Thoracic aorta (tissue), 2 donors: Measurements from ENCODE around the gene STON2. TPM values are rescaled to one million over a fixed set of nuclear protein-coding genes. Genes with fewer than 3 reads are reported as not detected.

ENCODE experiments used
- ATAC-seq: fragments of 150-250 bp; one replicate; pipeline ENCODE4 v1.8.0; 2017; ENCODE audit warnings: low read depth; ENCODE audit not compliant: insufficient number of reproducible peaks, low FRiP score
- DNase-seq: peaks from one replicate; pipeline ENCODE4 v3.0.0-alpha.2; 2020; ENCODE audit warnings: low spot score
- H3K27ac ChIP-seq, 2 donors: fragments of 200-600 bp; sonication (generic); 1 replicate in 1 of 2; 2 replicates in 1 of 2; pipeline ENCODE4 v1.5.1; 2016; ENCODE audit warnings: mild to moderate bottlenecking in 2 of 2, moderate library complexity in 2 of 2
- H3K27me3 ChIP-seq: fragments of 200-600 bp; sonication (generic); replicated peaks from 2 replicates; pipeline ENCODE4 v1.6.0; 2016; ENCODE audit warnings: mild to moderate bottlenecking; ENCODE audit not compliant: insufficient read depth
- H3K36me3 ChIP-seq: fragments of 200-600 bp; sonication (generic); one replicate; pipeline ENCODE4 v1.5.1; 2016
- H3K4me1 ChIP-seq, 2 donors: fragments of 200-600 bp; sonication (generic); 1 replicate in 1 of 2; 2 replicates in 1 of 2; pipeline versions ENCODE4 v1.5.1 to v1.6.0; 2016; ENCODE audit warnings: low read depth in 2 of 2, mild to moderate bottlenecking in 1 of 2; ENCODE audit not compliant: control insufficient read depth in 1 of 2
- H3K4me3 ChIP-seq: fragments of 200-600 bp; sonication (generic); 2 replicates; pipeline ENCODE4 v1.5.1; 2016; ENCODE audit warnings: mild to moderate bottlenecking
- H3K9me3 ChIP-seq: fragments of 200-600 bp; sonication (generic); 2 replicates; pipeline ENCODE4 v1.5.1; 2016
- total RNA-seq, 2 donors: library from RNA; depleted of rRNA; stranded (reverse); fragments of >200 nt; gene quantifications; one replicate each; pipeline versions ENCODE4 v1.1.0 to v1.2.3, GENCODE V29; 2016
- TF ChIP-seq, protein P1 (sequence below): fragments of 200-600 bp; sonication (generic); IDR thresholded peaks from one replicate; pipeline ENCODE4 v1.5.1; 2019; ENCODE audit warnings: antibody characterized with exemption

Gene STON2
- total RNA-seq, 2 donors from 2014 or later, result 8.1 to 10.4 TPM

DNA sequence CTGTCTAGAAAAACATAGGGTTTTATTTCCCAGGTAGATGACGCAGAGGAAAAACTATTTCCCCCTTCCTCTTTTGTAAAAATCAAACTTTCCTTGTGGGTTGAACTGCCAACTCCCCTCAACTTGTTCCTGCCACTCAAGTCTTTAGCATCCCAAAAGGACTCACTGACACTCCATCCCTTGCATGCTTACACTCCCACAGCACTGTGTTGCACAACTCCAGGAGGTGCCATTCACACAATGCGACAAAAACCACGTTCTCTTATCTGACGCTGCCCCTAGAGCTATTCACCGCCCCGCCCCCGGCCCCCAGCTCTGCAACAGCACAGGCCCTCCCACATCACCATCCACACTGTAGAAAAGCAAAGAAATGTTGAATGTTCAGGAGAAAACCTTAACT lies 16.9 kb upstream of the STON2 start:
- no peaks in the 10 kb centered on the region for H3K27me3 ChIP-seq
- H3K4me1 ChIP-seq, result no peaks in the 10 kb centered on the region
- DNase-seq (no peak), ATAC-seq (no peak)
- H3K27ac ChIP-seq, result no peak overlapping the region
- no peaks in the 10 kb centered on the region for H3K9me3 ChIP-seq
- TF ChIP-seq, protein P1, sequence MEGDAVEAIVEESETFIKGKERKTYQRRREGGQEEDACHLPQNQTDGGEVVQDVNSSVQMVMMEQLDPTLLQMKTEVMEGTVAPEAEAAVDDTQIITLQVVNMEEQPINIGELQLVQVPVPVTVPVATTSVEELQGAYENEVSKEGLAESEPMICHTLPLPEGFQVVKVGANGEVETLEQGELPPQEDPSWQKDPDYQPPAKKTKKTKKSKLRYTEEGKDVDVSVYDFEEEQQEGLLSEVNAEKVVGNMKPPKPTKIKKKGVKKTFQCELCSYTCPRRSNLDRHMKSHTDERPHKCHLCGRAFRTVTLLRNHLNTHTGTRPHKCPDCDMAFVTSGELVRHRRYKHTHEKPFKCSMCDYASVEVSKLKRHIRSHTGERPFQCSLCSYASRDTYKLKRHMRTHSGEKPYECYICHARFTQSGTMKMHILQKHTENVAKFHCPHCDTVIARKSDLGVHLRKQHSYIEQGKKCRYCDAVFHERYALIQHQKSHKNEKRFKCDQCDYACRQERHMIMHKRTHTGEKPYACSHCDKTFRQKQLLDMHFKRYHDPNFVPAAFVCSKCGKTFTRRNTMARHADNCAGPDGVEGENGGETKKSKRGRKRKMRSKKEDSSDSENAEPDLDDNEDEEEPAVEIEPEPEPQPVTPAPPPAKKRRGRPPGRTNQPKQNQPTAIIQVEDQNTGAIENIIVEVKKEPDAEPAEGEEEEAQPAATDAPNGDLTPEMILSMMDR, result no peak
- no peaks in the 10 kb centered on the region for H3K36me3 ChIP-seq
- no peak overlapping the region for H3K4me3 ChIP-seq

DNA sequence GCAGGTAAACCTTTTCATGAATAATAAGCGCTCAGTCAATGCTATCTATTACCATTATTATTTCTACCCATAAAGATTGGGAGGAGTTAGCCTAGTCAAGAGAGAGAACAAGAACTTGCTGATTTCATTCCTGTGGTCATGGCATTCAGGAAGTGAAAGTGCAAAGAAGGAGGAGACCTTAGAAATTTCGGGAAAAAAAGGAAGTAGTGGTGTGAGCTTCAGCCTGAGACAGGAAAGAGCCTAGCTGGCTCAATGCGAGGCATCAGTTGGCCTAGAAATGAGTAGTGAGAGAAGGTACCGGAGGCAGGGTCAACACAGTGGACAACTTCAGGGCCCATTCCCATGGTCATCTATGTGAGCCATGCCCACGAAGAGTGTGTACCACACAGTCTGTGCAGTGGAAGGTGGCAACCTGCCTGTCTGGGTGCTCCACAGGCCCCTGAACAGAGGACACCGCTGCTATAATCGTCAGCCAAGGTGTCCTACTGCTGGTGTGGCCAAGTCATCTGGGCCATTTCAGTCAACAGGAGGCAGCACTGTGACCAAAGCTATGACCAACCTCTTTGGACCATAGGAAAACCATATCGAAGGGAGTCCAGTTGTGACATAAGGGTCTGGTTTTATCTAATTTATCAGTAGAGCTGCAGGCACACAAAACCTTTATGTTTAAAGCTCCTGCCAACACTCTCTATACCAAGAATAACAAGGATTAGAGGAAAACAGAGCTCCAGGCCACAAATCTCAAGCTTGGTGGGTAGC lies 16.2 kb upstream of the STON2 start:
- Histone ChIP-seq H3K27me3 (no peaks in the 10 kb centered on the region), H3K36me3 (no peaks in the 10 kb centered on the region), H3K4me1 (no peaks in the 10 kb centered on the region), H3K4me3 (no peak overlapping the region), H3K9me3 (no peaks in the 10 kb centered on the region), H3K27ac (no peak overlapping the region)
- ATAC-seq (no peak), DNase-seq (no peak)
- TF ChIP-seq, protein P1, result no peak

DNA sequence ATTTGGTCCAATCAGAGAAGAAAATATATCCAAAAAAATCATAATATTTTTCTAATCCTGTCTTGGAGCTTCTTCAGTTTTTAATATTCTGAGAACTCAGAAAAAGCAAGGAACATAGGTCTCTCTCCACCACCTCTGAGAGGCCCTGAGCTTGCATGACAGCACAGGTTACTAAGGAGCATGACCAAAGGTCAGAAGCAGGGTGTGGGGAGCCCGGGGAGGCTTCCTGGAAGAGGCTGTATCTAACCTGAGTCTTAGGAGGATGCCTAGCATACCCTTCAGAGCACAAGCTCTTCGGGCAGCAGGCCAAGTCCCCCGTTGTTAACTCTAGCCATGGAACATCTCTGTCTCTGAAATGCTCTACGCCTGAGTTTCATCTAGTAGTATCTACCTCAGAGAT lies 15.7 kb upstream of the STON2 start:
- Histone ChIP-seq H3K27me3 (no peaks in the 10 kb centered on the region), H3K4me1 (no peaks in the 10 kb centered on the region), H3K9me3 (no peaks in the 10 kb centered on the region), H3K36me3 (no peaks in the 10 kb centered on the region), H3K27ac (no peak overlapping the region), H3K4me3 (no peak overlapping the region)
- ATAC-seq, result no peak
- TF ChIP-seq, protein P1, result no peak
- DNase-seq, result no peak

DNA sequence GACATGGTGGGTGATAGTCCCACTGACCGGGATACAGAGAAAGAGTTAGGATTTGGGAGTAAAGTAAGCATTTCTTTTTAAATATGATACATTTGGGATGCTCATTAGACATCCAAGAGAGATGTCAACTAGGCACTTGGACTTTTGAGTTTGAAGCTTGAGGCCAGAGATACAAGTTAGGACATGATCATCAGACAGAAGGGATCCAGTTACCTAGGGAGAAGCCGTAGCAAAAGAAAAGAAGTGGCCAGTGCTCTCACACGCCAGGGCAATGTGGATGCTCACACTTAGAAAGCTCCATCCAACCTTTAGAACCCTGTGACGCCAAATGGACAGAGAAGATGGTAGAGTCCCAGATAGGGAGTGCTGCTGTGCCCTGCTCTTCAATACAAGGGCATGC lies 14.0 kb upstream of the STON2 start:
- DNase-seq (no peak), ATAC-seq (no peak)
- TF ChIP-seq, protein P1, result no peak
- no peaks in the 10 kb centered on the region for H3K36me3 ChIP-seq
- H3K9me3 ChIP-seq, result no peaks in the 10 kb centered on the region
- H3K4me3 ChIP-seq, result no peak overlapping the region
- no peaks in the 10 kb centered on the region for H3K4me1 ChIP-seq
- no peak overlapping the region for H3K27ac ChIP-seq
- no peaks in the 10 kb centered on the region for H3K27me3 ChIP-seq

DNA sequence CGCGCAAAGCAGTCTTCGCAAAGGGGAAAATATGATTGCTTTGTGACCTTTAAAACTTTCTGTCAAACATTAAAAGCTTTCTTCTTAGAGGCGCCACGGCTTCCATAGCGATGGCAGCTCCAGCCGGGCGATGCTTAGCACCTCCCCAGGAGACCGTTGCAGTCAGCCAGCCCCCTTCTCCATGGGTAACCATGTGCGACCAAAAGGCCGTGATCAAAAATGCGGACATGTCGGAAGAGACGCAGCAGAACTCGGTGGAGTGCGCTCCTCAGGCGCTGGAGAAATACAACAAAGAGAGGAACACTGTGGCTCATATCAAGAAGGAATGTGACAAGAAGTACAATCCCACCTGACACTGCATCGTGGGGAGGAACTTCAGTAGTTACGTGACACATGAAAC lies 12.7 kb upstream of the STON2 start:
- TF ChIP-seq, protein P1, result no peak
- no peaks in the 10 kb centered on the region for H3K4me1 ChIP-seq
- H3K27me3 ChIP-seq, result no peaks in the 10 kb centered on the region
- H3K27ac ChIP-seq, result no peak overlapping the region
- H3K9me3 ChIP-seq, result no peaks in the 10 kb centered on the region
- DNase-seq, result no peak
- H3K4me3 ChIP-seq, result no peak overlapping the region
- no peaks in the 10 kb centered on the region for H3K36me3 ChIP-seq
- no peak for ATAC-seq
